OCI-LY1 (cell line): Measurements from ENCODE around the gene AREL1.

Experiments used
- CTCF ChIP-seq: fragments of 200-600 bp; sonication (generic), shearing (Covaris generic); IDR thresholded peaks from 2 replicates; pipeline ENCODE4 v1.5.1; 2017; ENCODE audit warnings: mild to moderate bottlenecking, antibody characterized with exemption, low read length, moderate library complexity, mixed read lengths
- EZH2 ChIP-seq: fragments of 200-600 bp; sonication (generic), shearing (Covaris generic); IDR thresholded peaks from 2 replicates; pipeline ENCODE4 v1.8.0; 2017; ENCODE audit warnings: borderline replicate concordance, mixed run types, mild to moderate bottlenecking, antibody characterized with exemption, low read length, moderate library complexity, mixed read lengths

DNA sequence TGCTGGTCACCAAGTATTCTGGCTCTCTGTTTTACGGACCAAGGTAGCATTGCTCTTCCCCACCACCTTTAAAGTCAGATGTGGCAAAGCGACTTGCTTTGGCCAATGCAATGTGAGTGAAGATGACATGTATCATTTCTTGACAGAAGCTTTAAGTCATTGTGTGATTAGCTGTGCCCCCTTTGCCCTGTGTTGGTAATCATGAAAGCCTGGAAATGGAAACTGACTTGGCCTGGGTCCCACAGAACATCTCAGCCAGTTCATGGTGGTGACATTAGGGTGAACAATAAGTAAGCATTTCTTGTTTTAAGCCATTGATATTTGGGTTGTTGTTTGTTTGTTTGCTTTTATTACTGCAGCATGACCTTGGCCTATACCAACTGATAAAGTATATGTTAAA, 34.4 kb upstream of the AREL1 start:
- TF ChIP-seq CTCF, result no peak
- TF ChIP-seq EZH2, result no peak
